T-helper 2 cell treated with Interferon-gamma antibody and Interleukin-4, amounts not matched to agents 5 μg/mL and 100 μg/mL, for 36 hours (primary cell): ENCODE measurements around the gene OLAH.

Experiments
- DNase-seq: peaks from one replicate; pipeline ENCODE4 v3.0.0; 2021; ENCODE audit warnings: low spot score
- H3K27ac Mint-ChIP-seq: one replicate; pipeline ENCODE4 v1.8.0; 2021; ENCODE audit warnings: mild to moderate bottlenecking, mixed read lengths
- H3K27me3 Mint-ChIP-seq: one replicate; pipeline ENCODE4 v1.8.0; 2021; ENCODE audit warnings: low read depth, mixed read lengths
- H3K36me3 Mint-ChIP-seq: one replicate; pipeline ENCODE4 v1.8.0; 2021; ENCODE audit warnings: low read depth, mixed read lengths
- H3K4me1 Mint-ChIP-seq: one replicate; pipeline ENCODE4 v1.8.0; 2021; ENCODE audit warnings: low read depth, mixed read lengths
- H3K4me3 Mint-ChIP-seq: one replicate; pipeline ENCODE4 v1.8.0; 2022; ENCODE audit warnings: mild to moderate bottlenecking, moderate library complexity, mixed read lengths
- H3K9me3 Mint-ChIP-seq: one replicate; pipeline ENCODE4 v1.8.0; 2021; ENCODE audit warnings: mixed read lengths

OLAH gene

GRCh38 chr10:15049533-15049932 lies 5.8 kb downstream of the OLAH start:
- DNase-seq = no peak
- H3K27me3 Mint-ChIP-seq = peaks cover 3% of the 10 kb centered on the region
- H3K4me1 Mint-ChIP-seq = peaks cover 4% of the 10 kb centered on the region
- H3K27ac Mint-ChIP-seq = no peak overlapping the region
- no peaks in the 10 kb centered on the region for H3K9me3 Mint-ChIP-seq
- no peaks in the 10 kb centered on the region for H3K36me3 Mint-ChIP-seq
- H3K4me3 Mint-ChIP-seq = no peak overlapping the region

GRCh38 chr10:15052121-15052520 lies 8.4 kb downstream of the OLAH start:
- Mint-ChIP-seq H3K4me3 (no peak overlapping the region), H3K36me3 (no peaks in the 10 kb centered on the region), H3K9me3 (no peaks in the 10 kb centered on the region), H3K27me3 (peaks cover 6% of the 10 kb centered on the region), H3K27ac (no peak overlapping the region), H3K4me1 (no peaks in the 10 kb centered on the region)
- DNase-seq = no peak

GRCh38 chr10:15053061-15053460 lies 9.3 kb downstream of the OLAH start:
- Mint-ChIP-seq H3K4me1 (no peaks in the 10 kb centered on the region), H3K36me3 (no peaks in the 10 kb centered on the region), H3K27me3 (peaks cover 6% of the 10 kb centered on the region), H3K4me3 (no peak overlapping the region), H3K9me3 (no peaks in the 10 kb centered on the region), H3K27ac (no peak overlapping the region)
- no peak for DNase-seq

- no peak for DNase-seq
- Mint-ChIP-seq H3K27ac (no peak overlapping the region), H3K4me3 (no peak overlapping the region), H3K4me1 (no peaks in the 10 kb centered on the region), H3K27me3 (peaks cover 23% of the 10 kb centered on the region), H3K36me3 (peaks cover 3% of the 10 kb centered on the region), H3K9me3 (peaks cover 11% of the 10 kb centered on the region)
These were observed 14.9 kb downstream of the OLAH start for GRCh38 chr10:15058689-15059088.

- DNase-seq = no peak
- no peaks in the 10 kb centered on the region for H3K4me1 Mint-ChIP-seq
These were observed 16.2 kb downstream of the OLAH start for GRCh38 chr10:15059914-15060313.

GRCh38 chr10:15060638-15061037 lies 16.9 kb downstream of the OLAH start:
- no peak overlapping the region for H3K27ac Mint-ChIP-seq
- H3K4me1 Mint-ChIP-seq = no peaks in the 10 kb centered on the region
- no peak for DNase-seq
- H3K4me3 Mint-ChIP-seq = no peak overlapping the region
- H3K9me3 Mint-ChIP-seq = peaks cover 11% of the 10 kb centered on the region
- H3K36me3 Mint-ChIP-seq = peaks cover 3% of the 10 kb centered on the region
- peaks cover 22% of the 10 kb centered on the region for H3K27me3 Mint-ChIP-seq

More at GRCh38 chr10:15059914-15060313, 16.2 kb downstream of the OLAH start:
- Mint-ChIP-seq H3K36me3 (peaks cover 3% of the 10 kb centered on the region), H3K27me3 (peaks cover 16% of the 10 kb centered on the region), H3K4me3 (no peak overlapping the region), H3K27ac (no peak overlapping the region), H3K9me3 (peaks cover 11% of the 10 kb centered on the region)

GRCh38 chr10:15067154-15067553 lies 23.4 kb downstream of the OLAH start:
- H3K27ac Mint-ChIP-seq = no peak overlapping the region
- peaks cover 12% of the 10 kb centered on the region for H3K27me3 Mint-ChIP-seq
- H3K9me3 Mint-ChIP-seq = no peaks in the 10 kb centered on the region
- H3K4me1 Mint-ChIP-seq = no peaks in the 10 kb centered on the region
- no peak for DNase-seq
- H3K36me3 Mint-ChIP-seq = no peaks in the 10 kb centered on the region
- H3K4me3 Mint-ChIP-seq = no peak overlapping the region

GRCh38 chr10:15068802-15069201 lies 25.1 kb downstream of the OLAH start:
- no peak overlapping the region for H3K27ac Mint-ChIP-seq
- H3K4me3 Mint-ChIP-seq = no peak overlapping the region
- H3K9me3 Mint-ChIP-seq = no peaks in the 10 kb centered on the region
- H3K36me3 Mint-ChIP-seq = no peaks in the 10 kb centered on the region
- peaks cover 9% of the 10 kb centered on the region for H3K27me3 Mint-ChIP-seq
- no peaks in the 10 kb centered on the region for H3K4me1 Mint-ChIP-seq
- no peak for DNase-seq

GRCh38 chr10:15069230-15069629 lies 25.5 kb downstream of the OLAH start:
- Mint-ChIP-seq H3K27me3 (peaks cover 9% of the 10 kb centered on the region), H3K4me3 (no peak overlapping the region), H3K9me3 (no peaks in the 10 kb centered on the region), H3K4me1 (no peaks in the 10 kb centered on the region), H3K36me3 (no peaks in the 10 kb centered on the region), H3K27ac (no peak overlapping the region)
- DNase-seq = no peak

GRCh38 chr10:15072358-15072757 lies 28.6 kb downstream of the OLAH start:
- no peaks in the 10 kb centered on the region for H3K36me3 Mint-ChIP-seq
- H3K4me3 Mint-ChIP-seq = no peak overlapping the region
- H3K27ac Mint-ChIP-seq = no peak overlapping the region
- no peaks in the 10 kb centered on the region for H3K4me1 Mint-ChIP-seq
- H3K27me3 Mint-ChIP-seq = peaks cover 4% of the 10 kb centered on the region
- DNase-seq = no peak
- no peaks in the 10 kb centered on the region for H3K9me3 Mint-ChIP-seq

GRCh38 chr10:15075421-15075820 lies 31.7 kb downstream of the OLAH start:
- Mint-ChIP-seq H3K4me1 (no peaks in the 10 kb centered on the region), H3K27me3 (no peaks in the 10 kb centered on the region), H3K4me3 (no peak overlapping the region), H3K36me3 (no peaks in the 10 kb centered on the region), H3K27ac (no peak overlapping the region), H3K9me3 (no peaks in the 10 kb centered on the region)
- DNase-seq = no peak

- no peak for DNase-seq
- Mint-ChIP-seq H3K27ac (no peak overlapping the region), H3K36me3 (no peaks in the 10 kb centered on the region), H3K27me3 (no peaks in the 10 kb centered on the region), H3K4me3 (no peak overlapping the region), H3K9me3 (no peaks in the 10 kb centered on the region), H3K4me1 (peaks cover 5% of the 10 kb centered on the region)
These were observed 40.1 kb downstream of the OLAH start for GRCh38 chr10:15083674-15084501.

- Mint-ChIP-seq H3K27ac (no peak overlapping the region), H3K27me3 (no peaks in the 10 kb centered on the region), H3K9me3 (no peaks in the 10 kb centered on the region), H3K4me1 (peaks cover 5% of the 10 kb centered on the region), H3K4me3 (no peak overlapping the region), H3K36me3 (no peaks in the 10 kb centered on the region)
- no peak for DNase-seq
These were observed 40.8 kb downstream of the OLAH start for GRCh38 chr10:15084502-15084922.

- no peaks in the 10 kb centered on the region for H3K36me3 Mint-ChIP-seq
- no peaks in the 10 kb centered on the region for H3K9me3 Mint-ChIP-seq
- peaks cover 5% of the 10 kb centered on the region for H3K4me1 Mint-ChIP-seq
- peak within 1 kb of the TSS; percentile 64 for H3K4me3 Mint-ChIP-seq
- H3K27ac Mint-ChIP-seq = no peak within 1 kb of the TSS
- peaks cover 14% of the 10 kb centered on the region for H3K27me3 Mint-ChIP-seq
- peak; percentile 84 for DNase-seq
These were observed 44.9 kb downstream of the OLAH start, which contains the start of gene ACBD7 for GRCh38 chr10:15088428-15089261. TSS of gene ACBD7 (minus strand) at chr10:15088776. CDS start at chr10:15088728, 48 bp downstream.
